GM23338 (cell line): Measurements from ENCODE around the gene FAM53A. TPM values are rescaled to one million over a fixed set of nuclear protein-coding genes. Genes with fewer than 3 reads are reported as not detected.
A peak's percentile ranks its signal among the peaks of the same experiment; 100 is the strongest.

Experiments used
- ATAC-seq: fragments of 200-7000 bp; cut with Tn5 transposase; 3 replicates; pipeline ENCODE4 v1.9.1; 2020
- DNase-seq: peaks from one replicate; pipeline ENCODE4 v3.0.0-alpha.2; 2015; ENCODE audit warnings: low spot score
- H2AFZ ChIP-seq: fragments of 200-600 bp; sonication (generic); 2 replicates; pipeline ENCODE4 v1.8.0; 2016; ENCODE audit warnings: antibody characterized with exemption, mild to moderate bottlenecking, moderate library complexity
- H3F3A ChIP-seq: fragments of 200-600 bp; sonication (generic); replicated peaks from 2 replicates; pipeline ENCODE4 v1.8.0; 2017; ENCODE audit warnings: antibody characterized with exemption, mixed run types, low read depth
- H3K27ac ChIP-seq: fragments of 200-600 bp; sonication (generic); 2 replicates; pipeline ENCODE4 v1.6.1; 2016; ENCODE audit warnings: low read depth
- H3K27me3 ChIP-seq: fragments of 200-600 bp; sonication (generic); 2 replicates; pipeline ENCODE4 v1.8.0; 2016; ENCODE audit warnings: mild to moderate bottlenecking, mixed run types, moderate library complexity; ENCODE audit not compliant: insufficient read depth
- H3K36me3 ChIP-seq: fragments of 200-600 bp; sonication (generic); 2 replicates; pipeline ENCODE4 v1.8.0; 2016; ENCODE audit warnings: mild to moderate bottlenecking; ENCODE audit not compliant: insufficient read depth
- H3K4me1 ChIP-seq: fragments of 200-600 bp; sonication (generic); 2 replicates; pipeline ENCODE4 v1.8.0; 2016; ENCODE audit warnings: mild to moderate bottlenecking, moderate library complexity; ENCODE audit not compliant: insufficient read depth
- H3K4me2 ChIP-seq: fragments of 200-600 bp; sonication (generic); 2 replicates; pipeline ENCODE4 v1.7.1; 2017; ENCODE audit warnings: mixed run types
- H3K4me3 ChIP-seq: fragments of 200-600 bp; sonication (generic); 2 replicates; pipeline ENCODE4 v1.6.1; 2016; ENCODE audit warnings: mixed run types
- H3K79me2 ChIP-seq: fragments of 200-600 bp; sonication (generic); replicated peaks from 2 replicates; pipeline ENCODE4 v1.8.0; 2017; ENCODE audit warnings: mild to moderate bottlenecking; ENCODE audit not compliant: insufficient read depth
- H3K9me2 ChIP-seq: fragments of 200-600 bp; sonication (generic); 2 replicates; pipeline ENCODE4 v1.8.0; 2017; ENCODE audit not compliant: insufficient read depth
- H4K20me1 ChIP-seq: fragments of 200-600 bp; sonication (generic); replicated peaks from 2 replicates; pipeline ENCODE4 v1.8.0; 2017; ENCODE audit warnings: mild to moderate bottlenecking; ENCODE audit not compliant: insufficient read depth
- H3K27ac Mint-ChIP-seq: 2 replicates; pipeline ENCODE4 v1.8.0; 2020; ENCODE audit warnings: inconsistent platforms, mild to moderate bottlenecking, moderate library complexity, mixed read lengths
- H3K27me3 Mint-ChIP-seq: 3 replicates; pipeline ENCODE4 v1.8.0; 2022; ENCODE audit warnings: low read depth, mild to moderate bottlenecking, moderate library complexity, mixed read lengths, inconsistent platforms; ENCODE audit not compliant: insufficient read depth, poor library complexity
- H3K36me3 Mint-ChIP-seq: 3 replicates; pipeline ENCODE4 v1.8.0; 2021; ENCODE audit warnings: low read depth, mild to moderate bottlenecking, inconsistent platforms, moderate library complexity, mixed read lengths
- H3K4me1 Mint-ChIP-seq: 3 replicates; pipeline ENCODE4 v1.8.0; 2020; ENCODE audit warnings: mild to moderate bottlenecking, inconsistent platforms, mixed read lengths
- H3K4me3 Mint-ChIP-seq: 3 replicates; pipeline ENCODE4 v1.8.0; 2021; ENCODE audit warnings: moderate library complexity, mild to moderate bottlenecking, inconsistent platforms, mixed read lengths
- H3K9me3 Mint-ChIP-seq: 3 replicates; pipeline ENCODE4 v1.8.0; 2020; ENCODE audit warnings: moderate library complexity, mild to moderate bottlenecking, inconsistent platforms, mixed read lengths
- CREB1 ChIP-seq: fragments of 250-450 bp; sonication (Bioruptor Pico); IDR thresholded peaks from 2 replicates; pipeline ENCODE4 v1.5.0; 2020; ENCODE audit warnings: low read depth, mild to moderate bottlenecking, moderate library complexity
- EZH2 ChIP-seq: fragments of 200-600 bp; sonication (generic); IDR thresholded peaks from one replicate; pipeline ENCODE4 v1.8.0; 2017; ENCODE audit warnings: antibody characterized with exemption, mild to moderate bottlenecking, low read depth; ENCODE audit not compliant: unreplicated experiment
- EZH2phosphoT487 ChIP-seq: fragments of 200-600 bp; sonication (generic); IDR thresholded peaks from one replicate; pipeline ENCODE4 v1.8.1; 2018; ENCODE audit warnings: antibody characterized with exemption; ENCODE audit not compliant: unreplicated experiment
- JUNB ChIP-seq: IDR thresholded peaks from one replicate; pipeline ENCODE4 v1.6.1; 2016; ENCODE audit warnings: antibody characterized with exemption; ENCODE audit not compliant: unreplicated experiment
- NANOG ChIP-seq: IDR thresholded peaks from 2 replicates; pipeline ENCODE4 v1.6.1; 2016; ENCODE audit warnings: antibody characterized with exemption, borderline replicate concordance
- POLR2AphosphoS5 ChIP-seq: IDR thresholded peaks from 2 replicates; pipeline ENCODE4 v1.6.1; 2016; ENCODE audit warnings: antibody characterized with exemption, low read depth
- STAT1 ChIP-seq: IDR thresholded peaks from one replicate; pipeline ENCODE4 v1.6.1; 2016; ENCODE audit warnings: antibody characterized with exemption; ENCODE audit not compliant: unreplicated experiment
- ZNF114 ChIP-seq: fragments of 250-450 bp; sonication (Bioruptor Pico); IDR thresholded peaks from 2 replicates; pipeline ENCODE4 v1.5.0; 2020; ENCODE audit warnings: mild to moderate bottlenecking, moderate library complexity
- ZNF331 ChIP-seq: fragments of 250-450 bp; sonication (Bioruptor Pico); IDR thresholded peaks from 2 replicates; pipeline ENCODE4 v1.5.0; 2020; ENCODE audit warnings: low read depth, mild to moderate bottlenecking, moderate library complexity
- polyA plus RNA-seq: library from polyadenylated mRNA; unstranded; fragments of >200 nt; fragmentation: Nextera tagmentation; extraction: Ambion mirVana; gene quantifications from 2 replicates; pipeline ENCODE4 v1.2.1, GENCODE V29; 2016
- total RNA-seq: library from RNA; depleted of rRNA; stranded (reverse); fragments of >200 nt; shearing (Covaris generic); gene quantifications from 2 replicates; pipeline ENCODE4 v1.2.3, GENCODE V29; 2014
- TF ChIP-seq, protein P1 (sequence below): IDR thresholded peaks from 2 replicates; pipeline ENCODE4 v1.6.1; 2016; ENCODE audit warnings: antibody characterized with exemption
- TF ChIP-seq, protein P2 (sequence below): IDR thresholded peaks from one replicate; pipeline ENCODE4 v1.6.1; 2018; ENCODE audit warnings: antibody characterized with exemption; ENCODE audit not compliant: unreplicated experiment
- TF ChIP-seq, protein P3 (sequence below), 2 experiments: fragments of 200-600 bp in 1 of 2; sonication (generic) in 1 of 2; conservative IDR thresholded peaks; 2 replicates each; pipeline versions ENCODE4 v1.5.1 to v1.6.1; 2016 to 2017; ENCODE audit warnings: antibody characterized with exemption in 2 of 2, low read depth in 2 of 2, mild to moderate bottlenecking in 2 of 2, moderate library complexity in 1 of 2
- TF ChIP-seq, protein P4 (sequence below): fragments of 250-450 bp; sonication (Bioruptor Pico); IDR thresholded peaks from 2 replicates; pipeline ENCODE4 v1.5.0; 2020; ENCODE audit warnings: mild to moderate bottlenecking, moderate library complexity

The FAM53A gene
- total and polyA plus RNA-seq, 2 experiments from 2014 or later, result 1.1 to 3.1 TPM

DNA sequence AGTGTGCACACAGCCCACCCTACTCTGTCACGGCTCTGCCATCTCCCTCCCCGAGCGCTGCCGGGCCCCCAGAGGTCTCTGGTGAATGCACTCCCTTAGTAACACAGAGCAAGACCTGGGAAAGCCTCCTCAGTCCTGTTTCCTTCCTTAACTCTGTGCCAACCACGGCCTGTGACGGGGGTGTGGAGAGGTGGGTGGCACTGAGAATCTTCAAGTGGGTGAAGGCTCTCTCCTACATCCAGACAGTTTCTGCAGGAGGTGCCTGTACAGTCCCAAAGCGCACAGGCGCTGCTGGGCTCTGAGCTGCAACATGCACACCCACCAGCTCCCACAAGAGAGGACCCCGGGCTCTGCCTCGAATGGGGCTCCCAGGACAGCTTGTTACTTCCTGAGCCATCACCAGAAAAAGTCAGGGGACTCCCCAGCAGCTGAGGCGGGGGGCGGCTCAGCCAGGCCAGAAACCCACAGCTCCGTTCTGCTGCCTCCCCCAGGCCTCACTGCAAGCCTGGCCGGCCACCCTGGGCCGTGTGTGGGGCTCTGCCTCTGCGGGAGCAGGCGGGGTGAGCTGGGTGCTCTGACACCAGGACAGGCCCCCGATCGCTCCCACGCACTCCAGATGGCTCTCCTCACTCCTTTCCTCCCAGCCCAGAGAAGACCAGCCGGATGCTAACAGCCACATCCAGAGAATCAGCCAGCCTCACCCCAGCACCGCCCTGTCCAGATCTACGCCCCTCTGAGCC is 29.7 kb downstream of the FAM53A start:
- no peaks in the 10 kb centered on the region; the same call in 2 of the 3 replicates for H3K4me1 Mint-ChIP-seq
- no peak overlapping the region for H3K4me3 Mint-ChIP-seq
- peaks cover 4% of the 10 kb centered on the region; the same call in 1 of the 3 replicates for H3K9me3 Mint-ChIP-seq
- H3K27me3 Mint-ChIP-seq, result peaks cover 5% of the 10 kb centered on the region
- no peaks in the 10 kb centered on the region for H3K79me2 ChIP-seq
- H4K20me1 ChIP-seq, result no peaks in the 10 kb centered on the region
- H2AFZ ChIP-seq, result no peak overlapping the region
- no peak overlapping the region for H3K27ac Mint-ChIP-seq
- H3K36me3 Mint-ChIP-seq, result peaks cover 4% of the 10 kb centered on the region; the same call in 2 of the 3 replicates
- no peak overlapping the region for H3K4me3 ChIP-seq
- no peak for DNase-seq
- H3K27me3 ChIP-seq, result no peaks in the 10 kb centered on the region
- no peaks in the 10 kb centered on the region for H3F3A ChIP-seq
- no peak overlapping the region for H3K27ac ChIP-seq
- no peaks in the 10 kb centered on the region for H3K4me1 ChIP-seq
- ATAC-seq, result peak; percentile 16; the same call in 1 of the 3 replicates
- no peaks in the 10 kb centered on the region for H3K9me2 ChIP-seq
- H3K36me3 ChIP-seq, result no peaks in the 10 kb centered on the region
- no peak overlapping the region for H3K4me2 ChIP-seq
- no peak for TF ChIP-seq EZH2phosphoT487
- TF ChIP-seq STAT1, result no peak
- TF ChIP-seq CREB1 (CRISPR knock-in tag), result no peak
- TF ChIP-seq ZNF331 (CRISPR knock-in tag), result no peak
- TF ChIP-seq, protein P1, sequence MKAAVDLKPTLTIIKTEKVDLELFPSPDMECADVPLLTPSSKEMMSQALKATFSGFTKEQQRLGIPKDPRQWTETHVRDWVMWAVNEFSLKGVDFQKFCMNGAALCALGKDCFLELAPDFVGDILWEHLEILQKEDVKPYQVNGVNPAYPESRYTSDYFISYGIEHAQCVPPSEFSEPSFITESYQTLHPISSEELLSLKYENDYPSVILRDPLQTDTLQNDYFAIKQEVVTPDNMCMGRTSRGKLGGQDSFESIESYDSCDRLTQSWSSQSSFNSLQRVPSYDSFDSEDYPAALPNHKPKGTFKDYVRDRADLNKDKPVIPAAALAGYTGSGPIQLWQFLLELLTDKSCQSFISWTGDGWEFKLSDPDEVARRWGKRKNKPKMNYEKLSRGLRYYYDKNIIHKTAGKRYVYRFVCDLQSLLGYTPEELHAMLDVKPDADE, result no peak
- no peak for TF ChIP-seq EZH2
- no peak for TF ChIP-seq NANOG
- no peak for TF ChIP-seq JUNB
- no peak for TF ChIP-seq ZNF114 (CRISPR knock-in tag)
- TF ChIP-seq, protein P2, sequence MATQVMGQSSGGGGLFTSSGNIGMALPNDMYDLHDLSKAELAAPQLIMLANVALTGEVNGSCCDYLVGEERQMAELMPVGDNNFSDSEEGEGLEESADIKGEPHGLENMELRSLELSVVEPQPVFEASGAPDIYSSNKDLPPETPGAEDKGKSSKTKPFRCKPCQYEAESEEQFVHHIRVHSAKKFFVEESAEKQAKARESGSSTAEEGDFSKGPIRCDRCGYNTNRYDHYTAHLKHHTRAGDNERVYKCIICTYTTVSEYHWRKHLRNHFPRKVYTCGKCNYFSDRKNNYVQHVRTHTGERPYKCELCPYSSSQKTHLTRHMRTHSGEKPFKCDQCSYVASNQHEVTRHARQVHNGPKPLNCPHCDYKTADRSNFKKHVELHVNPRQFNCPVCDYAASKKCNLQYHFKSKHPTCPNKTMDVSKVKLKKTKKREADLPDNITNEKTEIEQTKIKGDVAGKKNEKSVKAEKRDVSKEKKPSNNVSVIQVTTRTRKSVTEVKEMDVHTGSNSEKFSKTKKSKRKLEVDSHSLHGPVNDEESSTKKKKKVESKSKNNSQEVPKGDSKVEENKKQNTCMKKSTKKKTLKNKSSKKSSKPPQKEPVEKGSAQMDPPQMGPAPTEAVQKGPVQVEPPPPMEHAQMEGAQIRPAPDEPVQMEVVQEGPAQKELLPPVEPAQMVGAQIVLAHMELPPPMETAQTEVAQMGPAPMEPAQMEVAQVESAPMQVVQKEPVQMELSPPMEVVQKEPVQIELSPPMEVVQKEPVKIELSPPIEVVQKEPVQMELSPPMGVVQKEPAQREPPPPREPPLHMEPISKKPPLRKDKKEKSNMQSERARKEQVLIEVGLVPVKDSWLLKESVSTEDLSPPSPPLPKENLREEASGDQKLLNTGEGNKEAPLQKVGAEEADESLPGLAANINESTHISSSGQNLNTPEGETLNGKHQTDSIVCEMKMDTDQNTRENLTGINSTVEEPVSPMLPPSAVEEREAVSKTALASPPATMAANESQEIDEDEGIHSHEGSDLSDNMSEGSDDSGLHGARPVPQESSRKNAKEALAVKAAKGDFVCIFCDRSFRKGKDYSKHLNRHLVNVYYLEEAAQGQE, result no peak
- TF ChIP-seq POLR2AphosphoS5, result no peak
- TF ChIP-seq, protein P3, sequence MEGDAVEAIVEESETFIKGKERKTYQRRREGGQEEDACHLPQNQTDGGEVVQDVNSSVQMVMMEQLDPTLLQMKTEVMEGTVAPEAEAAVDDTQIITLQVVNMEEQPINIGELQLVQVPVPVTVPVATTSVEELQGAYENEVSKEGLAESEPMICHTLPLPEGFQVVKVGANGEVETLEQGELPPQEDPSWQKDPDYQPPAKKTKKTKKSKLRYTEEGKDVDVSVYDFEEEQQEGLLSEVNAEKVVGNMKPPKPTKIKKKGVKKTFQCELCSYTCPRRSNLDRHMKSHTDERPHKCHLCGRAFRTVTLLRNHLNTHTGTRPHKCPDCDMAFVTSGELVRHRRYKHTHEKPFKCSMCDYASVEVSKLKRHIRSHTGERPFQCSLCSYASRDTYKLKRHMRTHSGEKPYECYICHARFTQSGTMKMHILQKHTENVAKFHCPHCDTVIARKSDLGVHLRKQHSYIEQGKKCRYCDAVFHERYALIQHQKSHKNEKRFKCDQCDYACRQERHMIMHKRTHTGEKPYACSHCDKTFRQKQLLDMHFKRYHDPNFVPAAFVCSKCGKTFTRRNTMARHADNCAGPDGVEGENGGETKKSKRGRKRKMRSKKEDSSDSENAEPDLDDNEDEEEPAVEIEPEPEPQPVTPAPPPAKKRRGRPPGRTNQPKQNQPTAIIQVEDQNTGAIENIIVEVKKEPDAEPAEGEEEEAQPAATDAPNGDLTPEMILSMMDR (conservative IDR thresholded peaks at IDR 0.05; ENCODE audit: low read depth in 2 of 2), result no peak
- TF ChIP-seq, protein P4, sequence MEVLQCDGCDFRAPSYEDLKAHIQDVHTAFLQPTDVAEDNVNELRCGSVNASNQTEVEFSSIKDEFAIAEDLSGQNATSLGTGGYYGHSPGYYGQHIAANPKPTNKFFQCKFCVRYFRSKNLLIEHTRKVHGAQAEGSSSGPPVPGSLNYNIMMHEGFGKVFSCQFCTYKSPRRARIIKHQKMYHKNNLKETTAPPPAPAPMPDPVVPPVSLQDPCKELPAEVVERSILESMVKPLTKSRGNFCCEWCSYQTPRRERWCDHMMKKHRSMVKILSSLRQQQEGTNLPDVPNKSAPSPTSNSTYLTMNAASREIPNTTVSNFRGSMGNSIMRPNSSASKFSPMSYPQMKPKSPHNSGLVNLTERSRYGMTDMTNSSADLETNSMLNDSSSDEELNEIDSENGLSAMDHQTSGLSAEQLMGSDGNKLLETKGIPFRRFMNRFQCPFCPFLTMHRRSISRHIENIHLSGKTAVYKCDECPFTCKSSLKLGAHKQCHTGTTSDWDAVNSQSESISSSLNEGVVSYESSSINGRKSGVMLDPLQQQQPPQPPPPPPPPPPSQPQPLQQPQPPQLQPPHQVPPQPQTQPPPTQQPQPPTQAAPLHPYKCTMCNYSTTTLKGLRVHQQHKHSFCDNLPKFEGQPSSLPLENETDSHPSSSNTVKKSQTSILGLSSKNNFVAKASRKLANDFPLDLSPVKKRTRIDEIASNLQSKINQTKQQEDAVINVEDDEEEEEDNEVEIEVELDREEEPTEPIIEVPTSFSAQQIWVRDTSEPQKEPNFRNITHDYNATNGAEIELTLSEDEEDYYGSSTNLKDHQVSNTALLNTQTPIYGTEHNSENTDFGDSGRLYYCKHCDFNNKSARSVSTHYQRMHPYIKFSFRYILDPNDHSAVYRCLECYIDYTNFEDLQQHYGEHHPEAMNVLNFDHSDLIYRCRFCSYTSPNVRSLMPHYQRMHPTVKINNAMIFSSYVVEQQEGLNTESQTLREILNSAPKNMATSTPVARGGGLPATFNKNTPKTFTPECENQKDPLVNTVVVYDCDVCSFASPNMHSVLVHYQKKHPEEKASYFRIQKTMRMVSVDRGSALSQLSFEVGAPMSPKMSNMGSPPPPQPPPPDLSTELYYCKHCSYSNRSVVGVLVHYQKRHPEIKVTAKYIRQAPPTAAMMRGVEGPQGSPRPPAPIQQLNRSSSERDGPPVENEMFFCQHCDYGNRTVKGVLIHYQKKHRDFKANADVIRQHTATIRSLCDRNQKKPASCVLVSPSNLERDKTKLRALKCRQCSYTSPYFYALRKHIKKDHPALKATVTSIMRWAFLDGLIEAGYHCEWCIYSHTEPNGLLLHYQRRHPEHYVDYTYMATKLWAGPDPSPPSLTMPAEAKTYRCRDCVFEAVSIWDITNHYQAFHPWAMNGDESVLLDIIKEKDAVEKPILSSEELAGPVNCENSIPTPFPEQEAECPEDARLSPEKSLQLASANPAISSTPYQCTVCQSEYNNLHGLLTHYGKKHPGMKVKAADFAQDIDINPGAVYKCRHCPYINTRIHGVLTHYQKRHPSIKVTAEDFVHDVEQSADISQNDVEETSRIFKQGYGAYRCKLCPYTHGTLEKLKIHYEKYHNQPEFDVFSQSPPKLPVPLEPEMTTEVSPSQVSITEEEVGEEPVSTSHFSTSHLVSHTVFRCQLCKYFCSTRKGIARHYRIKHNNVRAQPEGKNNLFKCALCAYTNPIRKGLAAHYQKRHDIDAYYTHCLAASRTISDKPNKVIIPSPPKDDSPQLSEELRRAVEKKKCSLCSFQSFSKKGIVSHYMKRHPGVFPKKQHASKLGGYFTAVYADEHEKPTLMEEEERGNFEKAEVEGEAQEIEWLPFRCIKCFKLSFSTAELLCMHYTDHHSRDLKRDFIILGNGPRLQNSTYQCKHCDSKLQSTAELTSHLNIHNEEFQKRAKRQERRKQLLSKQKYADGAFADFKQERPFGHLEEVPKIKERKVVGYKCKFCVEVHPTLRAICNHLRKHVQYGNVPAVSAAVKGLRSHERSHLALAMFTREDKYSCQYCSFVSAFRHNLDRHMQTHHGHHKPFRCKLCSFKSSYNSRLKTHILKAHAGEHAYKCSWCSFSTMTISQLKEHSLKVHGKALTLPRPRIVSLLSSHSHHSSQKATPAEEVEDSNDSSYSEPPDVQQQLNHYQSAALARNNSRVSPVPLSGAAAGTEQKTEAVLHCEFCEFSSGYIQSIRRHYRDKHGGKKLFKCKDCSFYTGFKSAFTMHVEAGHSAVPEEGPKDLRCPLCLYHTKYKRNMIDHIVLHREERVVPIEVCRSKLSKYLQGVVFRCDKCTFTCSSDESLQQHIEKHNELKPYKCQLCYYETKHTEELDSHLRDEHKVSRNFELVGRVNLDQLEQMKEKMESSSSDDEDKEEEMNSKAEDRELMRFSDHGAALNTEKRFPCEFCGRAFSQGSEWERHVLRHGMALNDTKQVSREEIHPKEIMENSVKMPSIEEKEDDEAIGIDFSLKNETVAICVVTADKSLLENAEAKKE, result no peak
